ENCODE measurements around the gene MAPK8IP2. TPM values are rescaled to one million over a fixed set of nuclear protein-coding genes. Genes with fewer than 3 reads are reported as not detected.
"Not testable (repeated sequence)": the region's sequence is repeated elsewhere in the genome, so short reads cannot be mapped to it uniquely, and the experiment has no call there.

The MAPK8IP2 gene
- polyA plus RNA-seq, 1 donor (not counting 4 experiments of a cell fraction or from before 2014, with no cell fraction given) = 0.29 TPM

- Histone ChIP-seq H3K36me3 (ENCODE audit: control insufficient read depth in 2 of 2, extremely low read depth in 1 of 2, insufficient read depth in 2 of 2, low read length in 2 of 2) (no peaks in the 10 kb centered on the region), H3K9me1 (ENCODE audit: control insufficient read depth, extremely low read depth, insufficient read depth, low read length) (no peaks in the 10 kb centered on the region), H3K4me3 (ENCODE audit: control insufficient read depth in 2 of 3, extremely low read depth in 1 of 3, insufficient read depth in 2 of 3, low read depth in 1 of 3, low read length in 3 of 3) (no peak overlapping the region), H3K27me3 (ENCODE audit: control insufficient read depth, extremely low read depth, insufficient read depth, low read length) (peaks cover 2% of the 10 kb centered on the region), H3K9me3 (ENCODE audit: control insufficient read depth, low read depth, low read length) (no peaks in the 10 kb centered on the region), H2AFZ (ENCODE audit: control insufficient read depth, low read length) (no peak overlapping the region), H3K27ac (ENCODE audit: control insufficient read depth, insufficient read depth, low read length) (no peak overlapping the region), H3K4me1 (ENCODE audit: control insufficient read depth, extremely low read depth, insufficient read depth, low read length) (peaks cover 2% of the 10 kb centered on the region), H3K9ac (ENCODE audit: control insufficient read depth, extremely low read depth, insufficient read depth, low read length) (no peak overlapping the region), H3K4me2 (ENCODE audit: control insufficient read depth, extremely low read depth, insufficient read depth, low read depth, low read length) (no peak overlapping the region), H3K79me2 (ENCODE audit: control insufficient read depth, insufficient read depth, low read length) (no peaks in the 10 kb centered on the region), H4K20me1 (ENCODE audit: control insufficient read depth, extremely low read depth, insufficient read depth, low read length) (no peaks in the 10 kb centered on the region)
- dilution Hi-C loops (cut with MboI; ENCODE audit: extremely low pct_ligation_motif_present, low sequenced_read_pairs) = no loop called here
- DNase-seq (ENCODE audit: low read depth, low spot score) (no peak), FAIRE-seq (no peak)
- TF ChIP-seq CTCF (optimal IDR thresholded peaks at IDR 0.05 in 1 of 3, IDR thresholded peaks at IDR 0.05 in 1 of 3, conservative IDR thresholded peaks at IDR 0.05 in 1 of 3; ENCODE audit: extremely low read depth in 1 of 3, insufficient read depth in 2 of 3, low read length in 3 of 3) (peak in 2 of 3 experiments; percentile 5 to 14), EZH2 (IDR thresholded peaks at IDR 0.05; ENCODE audit: low read length) (no peak)
Observed at GRCh38 chr22:50613291-50613981, 12.8 kb downstream of the MAPK8IP2 start.

GRCh38 chr22:50614296-50614695 is 13.7 kb downstream of the MAPK8IP2 start:
- H3K27ac ChIP-seq (ENCODE audit: control insufficient read depth, insufficient read depth, low read length); H3K36me3 ChIP-seq (ENCODE audit: control insufficient read depth in 2 of 2, extremely low read depth in 1 of 2, insufficient read depth in 2 of 2, low read length in 2 of 2); H4K20me1 ChIP-seq (ENCODE audit: control insufficient read depth, extremely low read depth, insufficient read depth, low read length); H3K9me3 ChIP-seq (ENCODE audit: control insufficient read depth, low read depth, low read length); FAIRE-seq; H3K4me1 ChIP-seq (ENCODE audit: control insufficient read depth, extremely low read depth, insufficient read depth, low read length); H3K9ac ChIP-seq (ENCODE audit: control insufficient read depth, extremely low read depth, insufficient read depth, low read length); H3K79me2 ChIP-seq (ENCODE audit: control insufficient read depth, insufficient read depth, low read length); DNase-seq (ENCODE audit: low read depth, low spot score); H3K4me3 ChIP-seq (ENCODE audit: control insufficient read depth in 2 of 3, extremely low read depth in 1 of 3, insufficient read depth in 2 of 3, low read depth in 1 of 3, low read length in 3 of 3); H3K27me3 ChIP-seq (ENCODE audit: control insufficient read depth, extremely low read depth, insufficient read depth, low read length); H3K4me2 ChIP-seq (ENCODE audit: control insufficient read depth, extremely low read depth, insufficient read depth, low read depth, low read length); H3K9me1 ChIP-seq (ENCODE audit: control insufficient read depth, extremely low read depth, insufficient read depth, low read length); dilution Hi-C loops (cut with MboI; ENCODE audit: extremely low pct_ligation_motif_present, low sequenced_read_pairs); H2AFZ ChIP-seq (ENCODE audit: control insufficient read depth, low read length): not testable (repeated sequence)

Measured in keratinocyte (primary cell).